CD4-positive, CD25-positive, alpha-beta regulatory T cell (primary cell): Measurements from ENCODE around the gene CACNA1A. TPM values are rescaled to one million over a fixed set of nuclear protein-coding genes. Genes with fewer than 3 reads are reported as not detected.
A peak's percentile ranks its signal among the peaks of the same experiment; 100 is the strongest.
"Not testable (repeated sequence)": the region's sequence is repeated elsewhere in the genome, so short reads cannot be mapped to it uniquely, and the experiment has no call there.

Source experiments
- ATAC-seq, 2 donors: fragments of 150-1000 bp; cut with Tn5 transposase; one replicate each; pipeline ENCODE4 v1.10.0; 2021; ENCODE audit warnings: low read depth in 2 of 2, moderate number of reproducible peaks in 2 of 2, moderate library complexity in 1 of 2
- DNase-seq, 3 donors: peaks; one replicate each; pipeline versions ENCODE4 v3.0.0 to v3.0.0-alpha.2; 2012 to 2022; ENCODE audit warnings: mixed read lengths in 1 of 3
- H3K27ac ChIP-seq: one replicate; pipeline ENCODE4 v1.7.0; 2013; ENCODE audit warnings: mild to moderate bottlenecking, low read length; ENCODE audit not compliant: insufficient read depth, poor library complexity, severe bottlenecking
- H3K27me3 ChIP-seq: one replicate; pipeline ENCODE4 v1.7.0; 2013; ENCODE audit warnings: low read length; ENCODE audit not compliant: control insufficient read depth, insufficient read depth
- H3K36me3 ChIP-seq: one replicate; pipeline ENCODE4 v1.7.0; 2013; ENCODE audit warnings: mild to moderate bottlenecking, low read length, moderate library complexity; ENCODE audit not compliant: control insufficient read depth, insufficient read depth
- H3K4me1 ChIP-seq: 2 replicates; pipeline ENCODE4 v1.7.0; 2013; ENCODE audit warnings: mild to moderate bottlenecking, low read length; ENCODE audit not compliant: insufficient read depth, control insufficient read depth, poor library complexity, severe bottlenecking
- H3K4me3 ChIP-seq: one replicate; pipeline ENCODE4 v1.7.0; 2013; ENCODE audit warnings: low read depth, mild to moderate bottlenecking, low read length, moderate library complexity
- H3K9me3 ChIP-seq, 2 experiments: 1 replicate in 1 of 2; 2 replicates in 1 of 2; pipeline ENCODE4 v1.7.0; 2013; ENCODE audit warnings: low read length in 2 of 2, mild to moderate bottlenecking in 1 of 2, moderate library complexity in 1 of 2; ENCODE audit not compliant: control insufficient read depth in 2 of 2
- H3K27ac Mint-ChIP-seq, 3 donors: one replicate each; pipeline ENCODE4 v1.8.0; 2020 to 2022; ENCODE audit warnings: mild to moderate bottlenecking in 3 of 3, mixed read lengths in 3 of 3, moderate library complexity in 2 of 3
- H3K27me3 Mint-ChIP-seq: one replicate; pipeline ENCODE4 v1.8.0; 2022; ENCODE audit warnings: mild to moderate bottlenecking, mixed read lengths
- H3K36me3 Mint-ChIP-seq: one replicate; pipeline ENCODE4 v1.8.0; 2020; ENCODE audit warnings: mixed read lengths
- H3K4me1 Mint-ChIP-seq, 4 donors: one replicate each; pipeline ENCODE4 v1.8.0; 2020 to 2022; ENCODE audit warnings: mixed read lengths in 4 of 4, mild to moderate bottlenecking in 1 of 4
- H3K4me3 Mint-ChIP-seq, 4 donors: one replicate each; pipeline ENCODE4 v1.8.0; 2020 to 2022; ENCODE audit warnings: mild to moderate bottlenecking in 4 of 4, mixed read lengths in 4 of 4, moderate library complexity in 3 of 4
- H3K9me3 Mint-ChIP-seq, 7 donors: one replicate each; pipeline ENCODE4 v1.8.0; 2020 to 2022; ENCODE audit warnings: mixed read lengths in 7 of 7, mild to moderate bottlenecking in 3 of 7, moderate library complexity in 2 of 7
- polyA plus RNA-seq, 4 donors: library from polyadenylated mRNA; unstranded; fragments of 300-500 nt; fragmentation: Illumina TruSeq; gene quantifications; one replicate each; pipeline ENCODE4 v1.2.3, GENCODE V29; 2021
- total RNA-seq: library from RNA; stranded (reverse); gene quantifications from one replicate; pipeline ENCODE4 v1.2.3, GENCODE V29; 2022

The CACNA1A gene
- total and polyA plus RNA-seq, 5 donors from 2014 or later = 0.16 to 0.62 TPM; not detected in 3

- no peak overlapping the region for H3K4me3 ChIP-seq
- H3K4me1 ChIP-seq = no peaks in the 10 kb centered on the region
- ATAC-seq (no peak), DNase-seq (no peak)
- H3K4me1 Mint-ChIP-seq = no peaks in the 10 kb centered on the region
- no peaks in the 10 kb centered on the region for H3K36me3 ChIP-seq
- no peaks in the 10 kb centered on the region for H3K9me3 ChIP-seq
- H3K9me3 Mint-ChIP-seq = peaks cover 0 to 4% (median 2%) of the 10 kb centered on the region in 7 donors
- H3K27me3 Mint-ChIP-seq = no peaks in the 10 kb centered on the region
- H3K36me3 Mint-ChIP-seq = no peaks in the 10 kb centered on the region
- H3K27ac Mint-ChIP-seq = no peak overlapping the region
- H3K27ac ChIP-seq = no peak overlapping the region
- no peaks in the 10 kb centered on the region for H3K27me3 ChIP-seq
- no peak overlapping the region for H3K4me3 Mint-ChIP-seq
Measured at GRCh38 chr19:13436352-13436751, 69.9 kb downstream of the CACNA1A start.

GRCh38 chr19:13430790-13431582, 75.3 kb downstream of the CACNA1A start:
- DNase-seq (peak; percentile 1 to 44 (median 27)), ATAC-seq (peak in 1 of 2 donors; percentile 37)
- H3K4me1 ChIP-seq = no peaks in the 10 kb centered on the region
- no peaks in the 10 kb centered on the region for H3K4me1 Mint-ChIP-seq
- H3K27me3 Mint-ChIP-seq = peaks cover 9% of the 10 kb centered on the region
- H3K27ac Mint-ChIP-seq = no peak overlapping the region
- no peak overlapping the region for H3K4me3 ChIP-seq
- no peak overlapping the region for H3K27ac ChIP-seq
- peaks cover 1% of the 10 kb centered on the region for H3K36me3 Mint-ChIP-seq
- no peaks in the 10 kb centered on the region for H3K9me3 ChIP-seq
- no peaks in the 10 kb centered on the region for H3K36me3 ChIP-seq
- no peak overlapping the region for H3K4me3 Mint-ChIP-seq
- H3K9me3 Mint-ChIP-seq = peaks cover 0 to 10% (median 1%) of the 10 kb centered on the region in 7 donors
- H3K27me3 ChIP-seq = no peaks in the 10 kb centered on the region

- no peak overlapping the region for H3K4me3 ChIP-seq
- peaks cover 0 to 18% (median 1%) of the 10 kb centered on the region in 7 donors for H3K9me3 Mint-ChIP-seq
Measured at GRCh38 chr19:13429563-13429962, 76.7 kb downstream of the CACNA1A start.

GRCh38 chr19:13428352-13428751, 77.9 kb downstream of the CACNA1A start:
- Mint-ChIP-seq H3K36me3 (peaks cover 3% of the 10 kb centered on the region), H3K9me3 (peaks cover 0 to 23% (median 3%) of the 10 kb centered on the region in 7 donors), H3K27me3 (peaks cover 10% of the 10 kb centered on the region), H3K27ac (no peak overlapping the region), H3K4me3 (no peak overlapping the region), H3K4me1 (no peaks in the 10 kb centered on the region)
- DNase-seq (peak in 1 of 3 donors; percentile 28), ATAC-seq (no peak)
- Histone ChIP-seq H3K27me3 (no peaks in the 10 kb centered on the region), H3K4me3 (no peak overlapping the region), H3K4me1 (no peaks in the 10 kb centered on the region), H3K27ac (no peak overlapping the region), H3K9me3 (peaks cover 0 to 8% of the 10 kb centered on the region in 2 experiments), H3K36me3 (no peaks in the 10 kb centered on the region)

More at GRCh38 chr19:13429563-13429962, 76.7 kb downstream of the CACNA1A start:
- no peaks in the 10 kb centered on the region for H3K4me1 ChIP-seq
- no peaks in the 10 kb centered on the region for H3K27me3 ChIP-seq
- DNase-seq (no peak), ATAC-seq (no peak)
- H3K27ac Mint-ChIP-seq = no peak overlapping the region
- H3K27ac ChIP-seq = no peak overlapping the region
- no peaks in the 10 kb centered on the region for H3K4me1 Mint-ChIP-seq
- H3K36me3 ChIP-seq = no peaks in the 10 kb centered on the region
- peaks cover 10% of the 10 kb centered on the region for H3K27me3 Mint-ChIP-seq
- no peak overlapping the region for H3K4me3 Mint-ChIP-seq
- H3K36me3 Mint-ChIP-seq = peaks cover 3% of the 10 kb centered on the region
- H3K9me3 ChIP-seq = peaks cover 0 to 8% of the 10 kb centered on the region in 2 experiments

- H3K27ac ChIP-seq = no peak overlapping the region
- no peaks in the 10 kb centered on the region for H3K36me3 ChIP-seq
- DNase-seq (no peak), ATAC-seq (no peak)
- Mint-ChIP-seq H3K4me1 (no peaks in the 10 kb centered on the region), H3K36me3 (peaks cover 3% of the 10 kb centered on the region), H3K27ac (no peak overlapping the region), H3K4me3 (no peak overlapping the region), H3K9me3 (peaks cover 0 to 29% (median 4%) of the 10 kb centered on the region in 7 donors), H3K27me3 (peaks cover 10% of the 10 kb centered on the region)
- no peaks in the 10 kb centered on the region for H3K27me3 ChIP-seq
- H3K4me1 ChIP-seq = no peaks in the 10 kb centered on the region
- H3K4me3 ChIP-seq = no peak overlapping the region
- peaks cover 5 to 10% of the 10 kb centered on the region in 2 experiments for H3K9me3 ChIP-seq
Measured at GRCh38 chr19:13427273-13428051, 78.8 kb downstream of the CACNA1A start.

GRCh38 chr19:13425875-13426274, 80.4 kb downstream of the CACNA1A start:
- Mint-ChIP-seq H3K9me3 (peaks cover 0 to 42% (median 5%) of the 10 kb centered on the region in 7 donors), H3K27me3 (peaks cover 10% of the 10 kb centered on the region)
- H3K27ac ChIP-seq, H3K27me3 ChIP-seq, H3K4me1 ChIP-seq, H3K27ac Mint-ChIP-seq, H3K4me3 ChIP-seq, H3K4me3 Mint-ChIP-seq, ATAC-seq, H3K4me1 Mint-ChIP-seq, DNase-seq, H3K36me3 ChIP-seq, H3K36me3 Mint-ChIP-seq: not testable (repeated sequence)
- peaks cover 8 to 15% of the 10 kb centered on the region in 2 experiments for H3K9me3 ChIP-seq

- peaks cover 11 to 15% of the 10 kb centered on the region in 2 experiments for H3K9me3 ChIP-seq
- H3K36me3 ChIP-seq = no peaks in the 10 kb centered on the region
- peaks cover 0 to 48% (median 7%) of the 10 kb centered on the region in 7 donors for H3K9me3 Mint-ChIP-seq
- DNase-seq (no peak), ATAC-seq (no peak)
- peaks cover 10% of the 10 kb centered on the region for H3K27me3 Mint-ChIP-seq
- H3K36me3 Mint-ChIP-seq = peaks cover 3% of the 10 kb centered on the region
- H3K27me3 ChIP-seq = no peaks in the 10 kb centered on the region
- no peak overlapping the region for H3K27ac Mint-ChIP-seq
- no peaks in the 10 kb centered on the region for H3K4me1 ChIP-seq
- no peaks in the 10 kb centered on the region for H3K4me1 Mint-ChIP-seq
- no peak overlapping the region for H3K4me3 Mint-ChIP-seq
- H3K27ac ChIP-seq = no peak overlapping the region
- H3K4me3 ChIP-seq = no peak overlapping the region
Measured at GRCh38 chr19:13425151-13425550, 81.1 kb downstream of the CACNA1A start.
